ENCODE results near the gene GRK4.
A peak's percentile ranks its signal among the peaks of the same experiment; 100 is the strongest.

DNA sequence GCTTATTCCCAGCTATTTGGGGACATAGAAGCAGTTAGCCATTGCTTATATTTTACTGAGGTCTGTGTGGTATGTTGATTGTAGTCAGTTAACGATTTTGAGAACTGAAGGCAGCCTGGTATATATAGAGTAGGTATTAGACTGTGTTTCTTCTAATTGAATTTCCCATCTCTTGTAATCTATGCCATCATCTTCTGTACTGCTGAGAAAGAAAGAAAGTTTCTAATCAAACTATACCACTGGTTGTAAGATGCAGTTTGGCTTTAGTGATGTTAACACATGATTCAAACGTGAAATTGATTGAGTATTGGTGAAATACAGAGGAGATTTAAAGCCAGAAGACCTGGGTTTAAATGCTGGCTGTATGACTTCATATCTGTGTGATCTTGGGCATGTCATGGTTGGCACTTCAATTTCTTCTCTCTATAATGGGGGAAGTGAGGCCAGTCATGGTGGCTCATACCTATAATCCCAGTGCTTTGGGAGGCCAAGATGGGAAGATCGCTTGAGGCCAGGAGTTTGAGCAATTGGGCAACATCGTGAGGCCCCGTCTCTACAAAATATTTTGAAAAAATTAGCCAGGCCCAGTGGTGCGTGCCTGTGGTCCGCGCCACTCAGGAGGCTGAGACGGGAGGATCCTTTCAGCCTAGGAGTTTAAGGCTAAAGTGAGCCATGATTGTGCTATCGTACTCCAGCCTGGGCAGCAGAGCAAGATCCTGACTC lies 122.7 kb downstream of the GRK4 start:
- 0 out of 2 replicates have a peak, but pooled peaks have one; percentile 12 for TF ChIP-seq POLR2A (IDR thresholded peaks at IDR 0.05; ENCODE audit: low read depth, low read length)
- no peak for TF ChIP-seq POLR2AphosphoS5 (IDR thresholded peaks at IDR 0.05; ENCODE audit: low read depth, low read length)
- TF ChIP-seq TAF1 (IDR thresholded peaks at IDR 0.05; ENCODE audit: low read depth, low read length) = no peak
